GM18526 (cell line): ENCODE data around the gene TSPAN18.

ENCODE experiments used
- POLR2A ChIP-seq: IDR thresholded peaks from 3 replicates; pipeline ENCODE4 v1.6.1; 2011; ENCODE audit not compliant: insufficient read length; ENCODE audit errors: extremely low read depth

TSPAN18 gene

DNA sequence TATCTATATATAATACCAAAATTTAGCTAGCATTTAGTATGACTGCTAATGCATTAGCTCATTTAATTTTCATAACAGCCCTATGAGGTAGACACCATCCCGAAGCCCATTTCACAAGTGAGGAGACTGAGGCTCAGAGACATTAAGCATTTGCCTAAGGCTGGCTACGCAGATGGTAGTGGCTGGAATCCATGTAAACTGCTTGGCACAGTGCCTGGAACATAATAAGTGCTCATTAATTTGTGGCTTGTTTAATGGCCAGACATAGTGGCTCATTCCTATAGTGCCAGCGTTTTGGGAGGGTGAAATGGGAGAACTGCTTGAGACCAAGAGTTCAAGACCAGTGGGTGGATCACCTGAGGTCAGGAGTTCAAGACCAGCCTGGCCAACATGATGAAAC, 241.7 kb downstream of the TSPAN18 start:
- no peak for TF ChIP-seq POLR2A

DNA sequence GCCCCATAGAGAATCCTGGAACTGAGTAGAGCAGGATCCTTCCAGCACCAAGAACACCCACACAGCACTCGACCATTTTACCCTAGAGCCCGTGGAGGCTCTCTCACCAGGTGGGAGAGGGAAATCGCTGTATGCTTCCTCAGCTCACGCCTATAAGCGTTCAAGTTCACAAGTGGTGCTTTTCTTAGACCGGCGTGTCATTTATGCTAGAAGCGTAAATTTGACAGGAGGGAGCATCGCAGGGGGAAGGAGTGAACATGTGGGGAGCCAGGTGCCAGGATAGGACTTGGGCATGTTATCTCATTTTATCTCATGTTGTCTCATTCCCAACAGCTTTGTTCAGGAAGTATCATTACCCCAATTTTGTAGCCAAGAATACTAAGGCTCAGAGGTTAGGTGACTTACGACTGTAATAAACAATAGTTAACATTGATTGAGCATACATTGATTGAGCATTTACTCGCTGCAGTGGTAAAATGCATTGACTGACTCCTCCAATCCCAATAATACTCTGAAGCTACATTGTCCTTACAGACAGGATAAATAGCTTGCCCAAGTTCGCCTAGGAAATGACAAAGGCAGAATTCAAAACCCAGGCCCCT, 243.0 kb downstream of the TSPAN18 start:
- no peak for TF ChIP-seq POLR2A

DNA sequence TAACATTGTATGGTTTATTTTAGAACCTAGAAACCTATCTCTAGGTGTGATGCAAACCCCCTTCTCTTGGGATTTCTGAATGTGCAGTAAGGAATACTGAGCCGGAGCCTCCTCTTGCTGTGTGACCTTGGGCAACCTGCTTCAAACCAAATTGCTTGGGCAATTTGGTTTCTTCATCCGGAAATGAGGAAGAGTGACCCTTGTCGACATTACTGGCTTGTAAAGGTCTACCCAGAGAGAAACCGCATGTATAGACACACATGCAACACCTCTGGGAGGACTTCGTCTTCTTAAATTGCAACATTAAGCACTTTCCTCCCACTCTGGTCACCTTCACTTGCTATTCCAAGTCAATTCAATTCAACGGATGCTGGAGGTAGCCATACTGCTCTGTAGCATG, 243.5 kb downstream of the TSPAN18 start:
- TF ChIP-seq POLR2A, result no peak

DNA sequence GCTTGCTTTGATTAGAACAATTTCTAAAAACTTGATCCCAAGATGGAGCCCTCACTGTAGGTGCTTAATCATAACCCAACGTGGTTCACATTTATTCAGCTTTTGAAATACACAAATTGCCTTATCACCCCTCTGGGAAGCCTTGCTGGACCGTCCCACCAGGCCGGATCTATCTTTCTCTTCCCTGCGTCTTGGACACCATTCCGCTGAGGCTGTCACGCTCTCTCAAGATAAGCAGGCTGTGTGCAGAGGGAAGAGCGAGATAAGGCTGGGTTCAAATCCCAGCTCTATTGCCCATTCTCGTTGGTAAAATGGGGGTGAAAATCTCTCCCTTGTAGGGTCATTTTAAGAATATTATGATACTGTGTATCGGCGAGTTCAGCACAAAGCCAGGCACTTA, 244.4 kb downstream of the TSPAN18 start:
- no peak for TF ChIP-seq POLR2A

DNA sequence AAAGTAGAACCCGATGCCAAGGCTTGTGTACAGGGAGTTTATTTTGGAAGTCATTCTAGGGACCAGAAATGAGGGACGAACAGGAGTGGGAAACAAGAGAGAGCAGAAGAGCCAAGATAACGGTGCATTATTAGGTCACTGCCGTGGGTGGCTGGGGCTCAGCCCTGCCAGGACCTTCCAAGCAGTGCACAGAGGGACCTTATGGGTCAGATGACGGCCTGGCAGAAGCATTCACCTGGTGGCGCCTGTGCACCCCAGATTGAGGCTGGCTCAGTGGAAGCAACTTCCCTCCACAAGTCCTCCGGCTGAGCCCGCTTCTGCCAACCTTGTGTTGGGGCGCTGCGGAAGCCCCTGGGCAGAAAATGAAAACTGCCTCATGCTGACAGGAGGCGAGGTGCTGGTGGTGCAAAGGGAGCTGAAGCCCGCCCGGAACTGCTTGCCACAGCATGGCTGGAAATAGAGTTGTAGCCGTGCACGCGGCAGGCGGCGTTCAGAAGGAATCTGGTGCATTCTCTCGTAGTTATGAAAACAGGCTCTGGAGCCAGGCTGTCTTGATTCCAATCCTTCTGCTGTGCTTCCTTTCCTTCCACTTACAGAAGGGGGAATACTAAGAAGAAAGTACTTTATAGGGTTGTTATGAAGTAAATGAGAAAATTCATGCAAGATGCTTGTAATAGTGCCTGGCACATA, 246.1 kb downstream of the TSPAN18 start:
- no peak for TF ChIP-seq POLR2A

DNA sequence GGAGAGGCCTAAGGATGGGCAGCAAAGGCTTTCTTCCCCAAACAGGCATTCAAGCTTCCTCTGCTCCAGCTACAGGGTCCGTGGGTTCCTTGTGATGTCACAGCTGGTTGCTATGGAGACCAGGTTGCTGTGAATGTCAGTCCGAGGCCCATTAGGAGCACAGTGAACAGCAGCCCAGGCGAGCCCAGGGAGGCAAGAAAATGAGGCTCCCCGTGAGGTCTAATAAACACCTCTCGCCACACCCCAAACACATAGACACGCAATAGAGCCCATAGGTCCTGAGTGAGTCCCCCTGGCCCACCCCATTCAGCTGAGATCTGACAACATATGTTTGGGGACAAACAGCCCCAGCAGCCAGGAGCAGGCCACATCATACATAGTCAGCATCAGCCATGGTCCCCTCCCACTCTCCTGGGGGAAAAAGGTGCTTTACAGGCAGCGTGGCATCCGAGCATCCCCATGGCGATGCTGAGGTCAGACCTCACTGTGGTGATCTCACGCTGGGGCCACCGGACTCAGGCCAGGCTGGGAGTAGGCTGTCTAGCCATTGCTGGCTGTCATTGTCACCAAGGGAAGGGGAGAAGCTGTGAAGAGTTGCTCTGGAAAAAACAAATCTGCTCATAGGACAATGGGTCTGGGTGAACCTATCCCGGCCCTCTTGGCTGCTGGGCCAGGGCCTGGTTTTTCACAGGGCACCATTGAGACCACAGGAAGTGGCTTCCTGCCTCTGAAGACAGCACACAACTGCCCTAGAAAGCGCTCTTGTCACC, 247.1 kb downstream of the TSPAN18 start:
- no peak for TF ChIP-seq POLR2A

DNA sequence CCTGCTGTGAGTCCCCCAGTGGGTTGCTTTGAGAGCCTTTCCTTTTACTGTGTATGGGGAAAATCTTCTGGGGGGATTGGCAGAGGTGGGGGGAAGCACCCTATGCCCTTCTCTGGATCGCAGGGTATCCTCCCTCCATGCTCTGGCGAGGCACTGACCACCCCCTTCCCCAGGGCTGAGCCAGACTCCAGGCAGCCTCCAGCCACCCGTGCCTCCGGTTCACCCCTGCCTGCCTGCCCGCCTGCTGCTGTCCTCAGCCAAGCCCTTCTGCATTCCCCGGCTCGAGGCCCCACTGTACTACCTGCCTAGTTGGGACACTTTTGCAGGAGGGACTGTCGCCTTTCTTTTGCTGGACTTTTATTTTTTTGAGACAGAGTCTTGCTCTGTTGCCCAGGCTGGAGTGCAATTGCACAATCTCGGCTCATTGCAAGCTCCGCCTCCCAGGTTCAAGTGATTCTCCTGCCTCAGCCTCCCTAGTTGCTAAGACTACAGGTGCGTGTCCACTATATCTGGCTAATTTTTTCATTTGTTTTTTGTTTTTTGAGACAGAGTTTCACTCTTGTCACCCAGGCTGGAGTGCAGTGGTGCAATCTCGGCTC, 247.7 kb downstream of the TSPAN18 start:
- no peak for TF ChIP-seq POLR2A

DNA sequence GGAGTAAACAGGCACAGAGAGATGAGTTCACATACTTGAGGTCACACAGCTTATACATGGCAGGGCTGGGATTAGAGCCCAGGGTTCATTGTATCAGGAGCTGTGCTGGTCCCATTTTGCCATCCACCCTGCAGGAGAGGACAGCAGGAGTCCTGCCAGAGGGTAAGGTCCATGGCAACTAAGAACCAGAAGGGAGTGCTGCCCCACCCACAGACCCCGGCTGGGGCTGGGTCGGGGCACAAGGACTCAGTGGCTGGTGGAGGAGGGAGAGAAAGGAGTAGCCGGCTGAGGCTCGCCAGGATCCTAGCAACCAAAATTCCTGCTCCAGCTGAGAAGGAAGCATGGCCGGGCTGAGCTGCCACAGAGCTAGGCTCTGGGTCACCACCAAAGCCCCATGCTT, 249.8 kb downstream of the TSPAN18 start:
- TF ChIP-seq POLR2A, result no peak

DNA sequence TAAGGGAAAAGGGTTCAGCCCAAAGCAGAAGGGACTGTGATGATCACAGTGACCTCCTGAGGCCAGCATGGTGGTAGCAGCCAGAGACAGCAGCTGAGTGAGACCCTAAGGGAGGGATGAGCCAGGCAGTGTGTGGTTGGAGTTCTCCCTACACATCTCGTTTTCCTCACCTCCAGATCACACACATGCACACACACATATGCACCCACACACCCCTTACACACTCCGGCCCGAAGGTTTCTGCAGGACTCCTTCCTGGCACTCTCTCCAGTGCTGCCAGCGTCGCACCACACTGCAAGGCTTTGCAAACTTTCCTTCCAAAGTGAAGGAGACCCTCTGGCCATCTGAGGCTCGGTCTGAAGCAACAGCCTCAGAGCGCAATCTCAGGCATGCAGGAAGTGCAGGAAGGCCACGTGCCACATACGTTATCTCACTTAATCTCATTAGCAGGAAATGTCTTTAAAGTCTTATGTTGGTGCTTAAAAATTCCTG, 250.8 kb downstream of the TSPAN18 start:
- TF ChIP-seq POLR2A, result no peak

DNA sequence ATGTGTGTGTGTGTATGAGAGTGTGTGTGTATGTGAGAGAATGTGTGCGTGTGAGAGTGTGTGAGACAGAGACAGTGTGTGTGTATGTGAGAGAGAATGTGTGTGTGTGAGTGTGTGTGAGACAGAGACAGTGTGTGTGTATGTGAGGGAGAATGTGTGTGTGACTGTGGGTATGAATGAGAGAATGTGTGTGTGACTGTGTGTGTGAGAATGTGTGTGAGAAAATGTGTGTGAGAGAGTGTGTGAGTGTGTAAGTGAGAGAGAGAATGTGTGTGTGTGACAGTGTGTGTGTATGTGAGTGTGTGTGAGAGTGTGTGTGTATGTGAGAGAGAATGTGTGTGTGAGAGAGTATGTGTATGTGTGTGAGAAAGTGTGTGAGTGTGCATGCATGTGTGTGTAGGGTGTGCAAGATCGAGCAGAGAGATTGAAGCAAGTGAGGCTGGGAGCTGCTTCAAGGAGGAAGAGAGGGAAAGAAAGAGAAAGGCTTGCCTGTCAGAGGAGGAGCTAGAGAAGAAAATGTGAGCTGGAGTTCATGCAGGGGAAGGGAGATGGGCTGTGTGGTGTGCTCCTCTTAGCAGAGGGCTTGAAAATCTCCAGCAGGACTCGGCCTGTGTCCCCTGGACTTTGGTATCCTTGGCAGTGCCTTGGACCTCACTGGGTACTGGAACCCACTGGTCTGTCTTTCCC, 251.7 kb downstream of the TSPAN18 start:
- TF ChIP-seq POLR2A, result no peak

DNA sequence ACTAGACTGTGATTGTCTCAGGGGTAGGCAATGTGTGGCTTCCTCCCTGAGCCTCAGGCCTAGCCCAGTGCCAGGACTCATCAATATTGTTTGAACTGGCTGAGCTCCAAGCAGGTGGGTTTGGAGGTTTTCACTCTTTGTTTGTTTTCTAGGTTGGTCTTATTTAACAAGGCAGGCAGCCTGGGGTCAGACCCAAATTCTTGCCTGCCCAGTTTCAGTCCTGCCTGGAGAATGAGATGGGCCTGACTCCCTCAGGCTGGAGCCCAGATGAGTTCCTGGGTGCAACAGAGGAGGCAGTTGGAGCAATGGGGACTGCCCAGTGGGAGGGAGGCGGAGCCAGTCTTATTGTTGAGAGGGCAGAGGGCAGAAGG, 252.2 kb downstream of the TSPAN18 start:
- TF ChIP-seq POLR2A, result no peak

DNA sequence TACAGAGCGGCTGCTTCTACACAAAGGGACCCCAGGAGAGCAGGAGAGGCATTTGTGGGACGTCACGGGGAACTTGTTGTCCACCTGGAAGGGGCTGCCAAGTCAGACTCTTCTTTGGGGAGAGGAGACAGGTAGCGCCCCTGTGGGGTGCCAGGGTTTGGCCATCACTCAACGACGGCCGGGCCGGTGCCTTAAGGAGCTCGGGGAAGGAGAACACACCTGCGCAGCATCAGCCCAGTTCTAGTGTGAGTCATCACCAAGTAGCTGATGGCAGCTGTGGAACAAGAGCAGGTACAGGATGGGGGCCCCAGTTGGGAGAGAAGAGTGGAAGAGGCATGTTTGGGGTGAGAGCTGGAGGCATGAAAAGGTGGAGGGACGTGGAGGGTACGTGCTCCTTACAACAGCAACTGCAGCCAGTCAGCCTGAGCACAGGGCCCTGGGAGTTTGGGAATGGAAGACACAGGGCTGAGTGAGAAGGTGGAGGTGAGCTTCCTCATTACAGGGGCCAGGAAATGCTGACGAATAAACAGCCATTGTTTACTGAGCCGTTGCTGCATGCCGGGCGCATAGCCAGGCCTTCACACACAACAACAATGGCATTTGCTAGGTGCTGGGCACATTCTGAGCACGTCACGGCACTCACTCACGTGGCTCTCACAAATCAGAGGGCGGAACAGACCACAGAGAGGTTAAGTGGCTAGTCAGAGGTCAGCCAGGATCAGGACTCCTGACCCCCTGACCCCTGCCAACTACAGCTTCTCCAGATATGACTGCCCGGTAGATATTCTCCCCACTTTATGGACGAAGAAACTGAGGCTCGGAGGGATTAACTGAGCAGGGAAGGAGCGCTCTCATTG, 253.0 kb downstream of the TSPAN18 start:
- TF ChIP-seq POLR2A, result no peak

DNA sequence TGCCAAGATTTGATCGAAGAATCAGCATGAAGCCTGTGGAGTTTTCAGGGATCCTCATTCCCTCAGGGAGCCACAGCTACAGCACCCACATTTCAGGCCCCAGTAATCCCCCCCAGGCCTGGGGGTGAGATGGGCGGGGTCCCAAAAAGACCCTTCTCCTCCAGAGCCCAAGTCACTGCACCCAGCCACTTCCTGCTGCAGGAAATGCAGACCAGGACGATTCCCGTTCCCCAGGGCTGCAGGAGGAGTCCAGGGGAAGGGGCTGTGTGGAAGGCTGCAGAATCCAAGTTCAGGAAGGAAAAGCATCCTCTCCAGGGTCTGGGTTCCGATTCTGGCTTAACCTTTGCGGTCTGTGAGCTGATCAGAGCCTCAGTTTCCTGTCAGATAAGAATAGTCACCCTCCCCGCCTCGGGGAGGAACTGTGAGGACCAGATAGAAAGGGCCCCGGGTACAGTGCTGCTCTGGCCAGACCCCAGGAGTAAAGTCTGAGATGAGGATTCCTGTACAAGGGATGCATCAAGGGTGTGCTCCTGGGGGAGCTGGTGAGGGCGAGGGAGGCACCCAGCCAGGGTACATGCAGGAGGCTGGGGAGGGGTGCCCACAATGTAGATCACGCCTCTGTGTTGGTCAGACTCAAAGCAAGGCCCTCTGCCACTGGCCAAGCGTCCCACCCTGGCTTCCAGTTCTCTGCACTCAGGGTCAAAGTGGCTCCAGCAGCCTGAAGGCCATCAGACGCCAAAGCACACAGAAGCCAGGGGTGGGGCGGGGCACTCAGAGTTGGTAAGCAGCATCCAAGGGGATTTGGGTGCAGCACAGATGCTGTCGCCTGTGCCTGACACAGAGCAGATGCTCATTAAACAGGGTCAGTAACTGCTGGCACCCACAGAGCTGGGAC, 254.0 kb downstream of the TSPAN18 start:
- TF ChIP-seq POLR2A, result no peak
